Inferior parietal cortex (tissue), 1 donor: ENCODE measurements around the gene WASF2.
"Not testable (repeated sequence)": the region's sequence is repeated elsewhere in the genome, so short reads cannot be mapped to it uniquely, and the experiment has no call there.

Experiments used
- DNase-seq: peaks from one replicate; pipeline ENCODE4 v3.0.0-alpha.2; 2016; ENCODE audit errors: extremely low spot score

WASF2 gene

GRCh38 chr1:27489973-27490741 is at the start of gene WASF2:
Gene WASF2 (minus strand): TSS chr1:27490167. CDS start chr1:27428890, 61,277 bp downstream.
- DNase-seq = peak; percentile 98

GRCh38 chr1:27538793-27539192 is 48.8 kb upstream of the WASF2 start:
- no peak for DNase-seq

- DNase-seq = not testable (repeated sequence)
Observed at GRCh38 chr1:27538305-27538676, 48.3 kb upstream of the WASF2 start.

GRCh38 chr1:27536767-27537166 is 46.8 kb upstream of the WASF2 start:
- peak; percentile 42 for DNase-seq

- peak; percentile 42 for DNase-seq
Observed at GRCh38 chr1:27536010-27536757, 46.2 kb upstream of the WASF2 start.

GRCh38 chr1:27535386-27535785 is 45.4 kb upstream of the WASF2 start:
- no peak for DNase-seq

GRCh38 chr1:27531959-27532685 is 42.2 kb upstream of the WASF2 start:
- no peak for DNase-seq

- no peak for DNase-seq
Observed at GRCh38 chr1:27530192-27530591, 40.2 kb upstream of the WASF2 start.

- DNase-seq = no peak
Observed at GRCh38 chr1:27529704-27530018, 39.7 kb upstream of the WASF2 start.

GRCh38 chr1:27528818-27529703 is 39.1 kb upstream of the WASF2 start:
- peak; percentile 68 for DNase-seq

- DNase-seq = peak; percentile 40
Observed at GRCh38 chr1:27527890-27528817, 38.2 kb upstream of the WASF2 start.

- no peak for DNase-seq
Observed at GRCh38 chr1:27527223-27527889, 37.4 kb upstream of the WASF2 start.

GRCh38 chr1:27526569-27527222 is 36.7 kb upstream of the WASF2 start:
- no peak for DNase-seq

GRCh38 chr1:27525296-27526272 is 35.6 kb upstream of the WASF2 start:
- peak; percentile 55 for DNase-seq

GRCh38 chr1:27523337-27524020 is 33.5 kb upstream of the WASF2 start:
- DNase-seq = peak; percentile 42

GRCh38 chr1:27522432-27523336 is 32.7 kb upstream of the WASF2 start:
- no peak for DNase-seq
